Neural progenitor cell (in vitro differentiated cells): ENCODE results near the gene NPHP4. TPM values are rescaled to one million over a fixed set of nuclear protein-coding genes. Genes with fewer than 3 reads are reported as not detected.

Experiments
- DNase-seq: peaks from one replicate; pipeline ENCODE4 v3.0.0-alpha.2; 2016; ENCODE audit warnings: low spot score
- H2AFZ ChIP-seq: fragments of 200-600 bp; sonication (generic); replicated peaks from 2 replicates; pipeline ENCODE4 v1.6.1; 2016; ENCODE audit warnings: antibody characterized with exemption
- H3F3A ChIP-seq: fragments of 200-600 bp; sonication (generic); 2 replicates; pipeline ENCODE4 v1.6.1; 2016; ENCODE audit warnings: antibody characterized with exemption, low read depth
- H3K27ac ChIP-seq: fragments of 200-600 bp; sonication (generic); 2 replicates; pipeline ENCODE4 v1.5.1; 2016; ENCODE audit warnings: mild to moderate bottlenecking
- H3K27me3 ChIP-seq: fragments of 200-600 bp; sonication (generic); 2 replicates; pipeline ENCODE4 v1.6.1; 2016; ENCODE audit warnings: mild to moderate bottlenecking, moderate library complexity
- H3K36me3 ChIP-seq: fragments of 200-600 bp; sonication (generic); 2 replicates; pipeline ENCODE4 v1.5.1; 2016
- H3K4me1 ChIP-seq: fragments of 200-600 bp; sonication (generic); 2 replicates; pipeline ENCODE4 v1.6.1; 2016; ENCODE audit warnings: mixed run types
- H3K4me2 ChIP-seq: fragments of 200-600 bp; sonication (generic); 2 replicates; pipeline ENCODE4 v1.6.1; 2016
- H3K4me3 ChIP-seq: fragments of 200-600 bp; sonication (generic); 2 replicates; pipeline ENCODE4 v1.5.1; 2016
- H3K79me2 ChIP-seq: fragments of 200-600 bp; sonication (generic); 2 replicates; pipeline ENCODE4 v1.6.1; 2016; ENCODE audit warnings: low read depth
- H3K9ac ChIP-seq: fragments of 200-600 bp; sonication (generic); 2 replicates; pipeline ENCODE4 v1.6.1; 2016
- H3K9me3 ChIP-seq: fragments of 200-600 bp; sonication (generic); 2 replicates; pipeline ENCODE4 v1.5.1; 2016; ENCODE audit warnings: low read depth
- H4K20me1 ChIP-seq: fragments of 200-600 bp; sonication (generic); 2 replicates; pipeline ENCODE4 v1.6.1; 2016; ENCODE audit warnings: low read depth
- H3K27ac Mint-ChIP-seq: 3 replicates; pipeline ENCODE4 v1.8.0; 2021; ENCODE audit warnings: mixed read lengths
- H3K27me3 Mint-ChIP-seq: 2 replicates; pipeline ENCODE4 v1.8.0; 2022; ENCODE audit warnings: low read depth, mild to moderate bottlenecking, inconsistent platforms, moderate library complexity, mixed read lengths; ENCODE audit not compliant: insufficient read depth
- H3K36me3 Mint-ChIP-seq: 3 replicates; pipeline ENCODE4 v1.8.0; 2021; ENCODE audit warnings: mixed read lengths
- H3K4me1 Mint-ChIP-seq: 3 replicates; pipeline ENCODE4 v1.8.0; 2021; ENCODE audit warnings: mixed read lengths
- H3K4me3 Mint-ChIP-seq: 3 replicates; pipeline ENCODE4 v1.8.0; 2021; ENCODE audit warnings: mild to moderate bottlenecking, moderate library complexity, mixed read lengths
- H3K9me3 Mint-ChIP-seq: 3 replicates; pipeline ENCODE4 v1.8.0; 2020; ENCODE audit warnings: mixed read lengths
- CTCF ChIP-seq: fragments of 200-600 bp; sonication (generic); IDR thresholded peaks from 2 replicates; pipeline ENCODE4 v1.5.1; 2017; ENCODE audit warnings: antibody characterized with exemption, mild to moderate bottlenecking
- EZH2 ChIP-seq: fragments of 200-600 bp; sonication (generic); IDR thresholded peaks from 2 replicates; pipeline ENCODE4 v1.6.1; 2017; ENCODE audit warnings: antibody characterized with exemption, mild to moderate bottlenecking, moderate library complexity
- EZH2phosphoT487 ChIP-seq: fragments of 200-600 bp; sonication (generic); IDR thresholded peaks from 2 replicates; pipeline ENCODE4 v1.6.1; 2017; ENCODE audit warnings: antibody characterized with exemption
- total RNA-seq: library from RNA; depleted of rRNA; stranded (reverse); fragments of >200 nt; gene quantifications from 2 replicates; pipeline ENCODE4 v1.2.3, GENCODE V29; 2015; ENCODE audit warnings: low replicate concordance

NPHP4 gene
- total RNA-seq, 1 donor from 2014 or later, result 8.9 TPM

DNA sequence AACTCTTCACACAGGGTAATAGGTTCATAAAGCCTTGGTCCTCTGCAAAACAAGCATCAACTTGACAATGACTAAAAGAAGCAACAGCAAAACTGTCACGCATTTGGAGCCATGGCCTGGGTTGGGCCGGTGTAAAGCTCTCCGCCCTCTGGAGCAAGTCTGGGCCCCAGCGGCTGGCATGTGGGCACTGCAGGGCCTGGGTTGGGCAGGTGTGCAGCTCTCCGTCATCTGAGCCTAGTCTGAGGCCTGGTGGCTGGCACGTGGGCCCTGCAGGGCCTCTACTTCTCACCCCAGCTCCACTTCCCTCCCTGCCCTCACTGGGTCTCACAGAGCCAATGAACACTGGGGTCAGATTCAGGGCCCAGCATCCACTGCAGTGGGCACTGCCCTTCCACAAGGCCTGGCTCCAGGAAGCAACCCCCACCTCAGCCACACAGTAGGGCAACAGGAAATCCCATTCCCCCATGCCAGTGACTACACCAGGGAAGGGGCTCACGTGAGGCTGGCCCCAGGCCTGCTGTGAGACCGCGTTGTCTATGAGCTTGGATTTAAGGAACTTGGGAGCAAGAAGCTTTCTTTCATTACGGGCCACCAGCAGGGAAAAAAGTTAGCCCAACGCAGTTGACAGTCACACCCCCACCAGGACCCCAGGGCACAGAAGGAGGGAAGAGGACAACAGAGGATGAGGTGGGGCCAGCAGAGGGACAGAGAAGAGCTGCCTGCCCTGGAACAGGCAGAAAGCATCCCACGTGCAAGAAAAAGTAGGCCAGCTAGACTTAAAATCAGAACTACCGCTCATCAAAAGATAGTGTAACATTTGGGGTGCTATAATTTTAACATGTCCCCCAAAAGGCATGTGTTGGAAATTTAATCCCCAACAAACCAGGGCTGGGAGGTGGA lies 52.7 kb downstream of the NPHP4 start:
- H3K4me3 ChIP-seq, result no peak overlapping the region
- H3K9me3 ChIP-seq, result no peaks in the 10 kb centered on the region
- no peaks in the 10 kb centered on the region for H3K27me3 ChIP-seq
- H3K79me2 ChIP-seq, result no peaks in the 10 kb centered on the region
- no peak for TF ChIP-seq EZH2
- TF ChIP-seq EZH2phosphoT487, result no peak
- TF ChIP-seq CTCF, result no peak
- peaks cover 5% of the 10 kb centered on the region for H4K20me1 ChIP-seq
- no peak overlapping the region for H3K9ac ChIP-seq
- no peaks in the 10 kb centered on the region for H3K36me3 ChIP-seq
- H3K9me3 Mint-ChIP-seq, result no peaks in the 10 kb centered on the region
- H3K27ac ChIP-seq, result no peak overlapping the region
- no peak overlapping the region for H3K4me3 Mint-ChIP-seq
- no peak for DNase-seq
- H3K4me1 Mint-ChIP-seq, result peaks cover 11% of the 10 kb centered on the region
- peaks cover 31% of the 10 kb centered on the region for H3K36me3 Mint-ChIP-seq
- H2AFZ ChIP-seq, result no peak overlapping the region
- peaks cover 6% of the 10 kb centered on the region for H3K27me3 Mint-ChIP-seq
- no peaks in the 10 kb centered on the region for H3K4me1 ChIP-seq
- no peak overlapping the region for H3K27ac Mint-ChIP-seq
- H3K4me2 ChIP-seq, result no peak overlapping the region
- peaks cover 9% of the 10 kb centered on the region for H3F3A ChIP-seq

DNA sequence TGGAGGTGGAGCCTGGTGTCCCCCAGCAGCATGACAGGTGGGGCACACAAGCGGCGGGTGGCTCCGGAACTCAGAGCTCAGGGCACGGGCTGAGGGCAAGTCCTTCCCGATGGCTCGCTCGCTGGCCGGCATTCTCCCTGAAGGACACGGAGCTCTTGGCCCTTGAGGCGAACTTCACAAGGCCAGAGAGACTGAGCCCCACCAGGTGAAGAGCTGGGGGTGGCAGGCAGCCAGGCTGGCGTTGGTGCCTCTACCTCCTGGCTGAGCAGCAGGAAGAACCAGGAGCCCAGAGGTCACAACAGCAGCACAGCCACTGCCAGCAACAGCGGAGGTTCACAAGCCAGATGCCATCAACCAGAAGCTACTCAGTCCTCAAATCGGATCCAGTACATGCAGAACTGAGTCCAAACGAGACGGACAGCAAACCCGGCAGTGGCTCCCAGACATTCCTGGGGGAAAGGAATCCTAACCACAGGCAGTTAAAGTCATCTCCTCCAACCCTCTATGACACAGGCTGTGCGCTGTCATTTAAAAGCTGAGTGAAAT lies 54.1 kb downstream of the NPHP4 start:
- Histone ChIP-seq H3K4me2 (no peak overlapping the region), H3K36me3 (no peaks in the 10 kb centered on the region), H4K20me1 (peaks cover 5% of the 10 kb centered on the region), H3K27me3 (no peaks in the 10 kb centered on the region), H3K27ac (no peak overlapping the region), H3K79me2 (no peaks in the 10 kb centered on the region), H3K4me1 (no peaks in the 10 kb centered on the region), H2AFZ (no peak overlapping the region), H3K9me3 (no peaks in the 10 kb centered on the region), H3K4me3 (no peak overlapping the region), H3K9ac (no peak overlapping the region), H3F3A (peaks cover 9% of the 10 kb centered on the region)
- no peak for DNase-seq
- H3K27ac Mint-ChIP-seq, result no peak overlapping the region
- peaks cover 11% of the 10 kb centered on the region for H3K4me1 Mint-ChIP-seq
- H3K9me3 Mint-ChIP-seq, result no peaks in the 10 kb centered on the region
- TF ChIP-seq EZH2phosphoT487 (no peak), EZH2 (no peak), CTCF (no peak)
- no peak overlapping the region for H3K4me3 Mint-ChIP-seq
- peaks cover 32% of the 10 kb centered on the region for H3K36me3 Mint-ChIP-seq
- H3K27me3 Mint-ChIP-seq, result peaks cover 6% of the 10 kb centered on the region

- no peaks in the 10 kb centered on the region for H3K79me2 ChIP-seq
- H3K9ac ChIP-seq, result no peak overlapping the region
- Mint-ChIP-seq H3K4me1 (peaks cover 11% of the 10 kb centered on the region), H3K27ac (no peak overlapping the region), H3K4me3 (no peak overlapping the region), H3K27me3 (peaks cover 6% of the 10 kb centered on the region), H3K9me3 (no peaks in the 10 kb centered on the region), H3K36me3 (peaks cover 40% of the 10 kb centered on the region)
- no peak overlapping the region for H3K27ac ChIP-seq
- no peaks in the 10 kb centered on the region for H3K9me3 ChIP-seq
- no peaks in the 10 kb centered on the region for H3K36me3 ChIP-seq
- TF ChIP-seq EZH2phosphoT487 (no peak), CTCF (no peak), EZH2 (no peak)
- no peaks in the 10 kb centered on the region for H3K27me3 ChIP-seq
- H3K4me3 ChIP-seq, result no peak overlapping the region
- H3K4me1 ChIP-seq, result no peaks in the 10 kb centered on the region
- no peak for DNase-seq
- peaks cover 5% of the 10 kb centered on the region for H4K20me1 ChIP-seq
- H3K4me2 ChIP-seq, result no peak overlapping the region
- peaks cover 9% of the 10 kb centered on the region for H3F3A ChIP-seq
- no peak overlapping the region for H2AFZ ChIP-seq
Measured at GRCh38 chr1:5937373-5937857, 54.8 kb downstream of the NPHP4 start.
